Retinal pigment epithelial cell (primary cell): Measurements from ENCODE around the gene MSI2.

Experiments
- DNase-seq: peaks from one replicate; pipeline ENCODE4 v3.0.0-alpha.2; 2010; ENCODE audit warnings: low read depth
- H3K4me3 ChIP-seq: 2 replicates; pipeline ENCODE4 v1.5.1; 2011; ENCODE audit warnings: mild to moderate bottlenecking, low read length, control low read depth, moderate library complexity
- CTCF ChIP-seq: conservative IDR thresholded peaks from 2 replicates; pipeline ENCODE4 v1.5.1; 2011; ENCODE audit warnings: low read depth, low read length, control low read depth, inconsistent platforms

The MSI2 gene

GRCh38 chr17:57245786-57246185 is 10.5 kb upstream of the MSI2 start:
- no peak for DNase-seq
- TF ChIP-seq CTCF = no peak
- H3K4me3 ChIP-seq = no peak overlapping the region

GRCh38 chr17:57246257-57246656 is 10.1 kb upstream of the MSI2 start:
- no peak for TF ChIP-seq CTCF
- no peak overlapping the region for H3K4me3 ChIP-seq
- DNase-seq = no peak

GRCh38 chr17:57247261-57247660 is 9.1 kb upstream of the MSI2 start:
- no peak for DNase-seq
- no peak for TF ChIP-seq CTCF
- H3K4me3 ChIP-seq = no peak overlapping the region

GRCh38 chr17:57247913-57248312 is 8.4 kb upstream of the MSI2 start:
- no peak for DNase-seq
- TF ChIP-seq CTCF = no peak
- H3K4me3 ChIP-seq = no peak overlapping the region

GRCh38 chr17:57249520-57249919 is 6.8 kb upstream of the MSI2 start:
- no peak for TF ChIP-seq CTCF
- no peak for DNase-seq
- H3K4me3 ChIP-seq = no peak overlapping the region

GRCh38 chr17:57251211-57251787 is 5.0 kb upstream of the MSI2 start:
- DNase-seq = no peak
- no peak overlapping the region for H3K4me3 ChIP-seq
- TF ChIP-seq CTCF = no peak

GRCh38 chr17:57253362-57254065 is 2.8 kb upstream of the MSI2 start:
- no peak for TF ChIP-seq CTCF
- no peak for DNase-seq
- H3K4me3 ChIP-seq = no peak overlapping the region
